Testis (tissue), 2 donors: ENCODE measurements around the gene INO80C.

Experiments
- CTCF ChIP-seq, 3 experiments: fragments of 450-650 bp in 2 of 3; fragments of 200-600 bp in 1 of 3; sonication (generic) in 1 of 3; IDR thresholded peaks; one replicate each; pipeline ENCODE4 v1.5.1; 2016 to 2019; ENCODE audit warnings: antibody characterized with exemption in 3 of 3, mild to moderate bottlenecking in 2 of 3, moderate library complexity in 1 of 3
- POLR2A ChIP-seq: fragments of 450-650 bp; IDR thresholded peaks from one replicate; pipeline ENCODE4 v1.6.1; 2017; ENCODE audit warnings: antibody characterized with exemption, mild to moderate bottlenecking, moderate library complexity

DNA sequence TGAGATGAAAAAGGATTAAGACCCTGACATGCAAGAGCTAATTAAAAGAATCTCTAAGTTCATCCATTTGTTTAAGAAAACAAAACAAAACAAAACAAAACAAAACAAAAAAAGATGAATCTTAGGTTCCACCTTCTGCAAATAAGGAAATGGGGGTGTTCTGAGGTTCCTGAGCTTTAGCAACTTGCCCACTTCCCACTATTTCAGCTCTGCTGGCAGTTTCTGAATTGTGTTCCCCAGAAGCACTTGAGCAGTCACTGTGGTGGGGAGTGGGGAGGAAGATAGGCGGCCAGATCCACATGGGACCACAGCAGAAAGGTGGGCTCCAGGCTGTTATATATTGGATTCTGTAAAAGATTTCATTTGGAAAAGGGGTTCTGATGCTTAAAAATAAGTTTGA is 20.3 kb downstream of the INO80C start:
- no peak for TF ChIP-seq CTCF (IDR thresholded peaks at IDR 0.05)
- no peak for TF ChIP-seq POLR2A
